Peyer's patch (tissue), 4 donors: ENCODE results near the gene STK25.
"Not testable (repeated sequence)": the region's sequence is repeated elsewhere in the genome, so short reads cannot be mapped to it uniquely, and the experiment has no call there.

Experiments
- POLR2A ChIP-seq, 2 donors: fragments of 450-650 bp; IDR thresholded peaks; one replicate each; pipeline ENCODE4 v1.5.1; 2017; ENCODE audit warnings: antibody characterized with exemption in 2 of 2, mild to moderate bottlenecking in 2 of 2, moderate library complexity in 2 of 2
- TF ChIP-seq, protein P1 (sequence below), 6 experiments: fragments of 450-650 bp in 4 of 6; fragments of 200-600 bp in 2 of 6; sonication (generic) in 1 of 6; IDR thresholded peaks; one replicate each; pipeline ENCODE4 v1.5.1; 2017 to 2019; ENCODE audit warnings: antibody characterized with exemption in 6 of 6, mild to moderate bottlenecking in 3 of 6, moderate library complexity in 1 of 6

DNA sequence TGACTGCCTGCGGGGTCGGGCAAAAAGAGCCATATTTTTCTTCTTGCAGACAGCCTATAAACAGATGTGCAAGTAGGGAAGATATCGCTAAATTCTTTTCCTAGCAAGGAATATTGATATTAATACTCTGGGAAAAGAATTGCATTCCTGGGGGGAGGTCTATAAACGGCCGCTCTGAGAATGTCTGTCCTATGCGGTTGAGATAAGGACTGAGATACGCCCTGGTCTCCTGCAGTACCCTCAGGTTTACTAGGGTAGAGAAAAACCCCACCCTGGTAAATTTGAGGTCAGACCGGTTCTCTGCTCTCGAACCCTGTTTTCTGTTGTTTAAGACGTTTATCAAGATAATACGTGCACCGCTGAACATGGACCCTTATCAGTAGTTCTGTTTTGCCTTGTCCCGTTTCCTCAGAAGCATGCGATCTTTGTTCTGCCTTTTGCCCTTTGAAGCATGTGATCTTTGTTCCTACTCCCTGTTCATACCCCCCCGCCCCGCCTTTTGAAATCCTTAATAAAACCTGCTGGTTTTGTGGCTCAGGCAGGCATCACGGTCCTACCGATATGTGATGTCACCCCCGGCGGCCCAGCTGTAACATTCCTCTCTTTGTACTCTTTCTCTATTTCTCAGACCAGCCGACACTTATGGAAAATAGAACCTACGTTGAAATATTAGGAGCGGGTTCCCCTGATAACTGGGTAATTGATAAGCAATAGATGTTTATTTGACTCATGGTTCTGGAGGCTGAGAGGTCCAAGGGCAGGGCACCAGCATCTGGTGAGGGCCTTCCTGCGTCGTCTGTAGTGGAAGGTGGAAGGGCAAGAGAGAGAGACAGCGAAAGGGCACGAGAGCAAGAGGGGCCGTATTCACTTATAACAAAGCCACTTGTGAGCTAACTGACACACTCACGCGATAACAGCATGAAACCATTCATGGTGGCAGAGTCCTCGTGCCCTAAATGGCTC lies 17.7 kb upstream of the STK25 start:
- TF ChIP-seq, protein P1, sequence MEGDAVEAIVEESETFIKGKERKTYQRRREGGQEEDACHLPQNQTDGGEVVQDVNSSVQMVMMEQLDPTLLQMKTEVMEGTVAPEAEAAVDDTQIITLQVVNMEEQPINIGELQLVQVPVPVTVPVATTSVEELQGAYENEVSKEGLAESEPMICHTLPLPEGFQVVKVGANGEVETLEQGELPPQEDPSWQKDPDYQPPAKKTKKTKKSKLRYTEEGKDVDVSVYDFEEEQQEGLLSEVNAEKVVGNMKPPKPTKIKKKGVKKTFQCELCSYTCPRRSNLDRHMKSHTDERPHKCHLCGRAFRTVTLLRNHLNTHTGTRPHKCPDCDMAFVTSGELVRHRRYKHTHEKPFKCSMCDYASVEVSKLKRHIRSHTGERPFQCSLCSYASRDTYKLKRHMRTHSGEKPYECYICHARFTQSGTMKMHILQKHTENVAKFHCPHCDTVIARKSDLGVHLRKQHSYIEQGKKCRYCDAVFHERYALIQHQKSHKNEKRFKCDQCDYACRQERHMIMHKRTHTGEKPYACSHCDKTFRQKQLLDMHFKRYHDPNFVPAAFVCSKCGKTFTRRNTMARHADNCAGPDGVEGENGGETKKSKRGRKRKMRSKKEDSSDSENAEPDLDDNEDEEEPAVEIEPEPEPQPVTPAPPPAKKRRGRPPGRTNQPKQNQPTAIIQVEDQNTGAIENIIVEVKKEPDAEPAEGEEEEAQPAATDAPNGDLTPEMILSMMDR (IDR thresholded peaks at IDR 0.05), result not testable (repeated sequence)
- TF ChIP-seq POLR2A (IDR thresholded peaks at IDR 0.05), result not testable (repeated sequence)
